Endothelial cell of umbilical vein (primary cell): ENCODE results near the gene RAB20. TPM values are rescaled to one million over a fixed set of nuclear protein-coding genes. Genes with fewer than 3 reads are reported as not detected.

Source experiments
- BruUV-seq: library from RNA; stranded (reverse); fragments of 400-500 nt; replicated peaks from 2 replicates; lab custom pipeline; 2021; lab: Mats Ljungman, UMichigan
- CTCF ChIA-PET: fragments of 300-600, 350-600 bp; sonication (Branson Sonifier 250); formaldehyde crosslinking; loops from one replicate; lab custom pipeline; 2021; ENCODE audit warnings: antibody characterized with exemption, inconsistent platforms; lab: Charles Lee
- POLR2A ChIA-PET: fragments of 300-600, 350-600 bp; sonication (Branson Sonifier 250); formaldehyde crosslinking; loops from one replicate; lab custom pipeline; 2021; ENCODE audit warnings: antibody characterized with exemption, inconsistent platforms; lab: Charles Lee
- DNase-seq: peaks from one replicate; pipeline ENCODE4 v3.0.0-alpha.2; 2011; ENCODE audit warnings: low read depth, low spot score
- FAIRE-seq: peaks from 2 replicates; lab custom pipeline; 2011; peaks lifted over from hg19 to GRCh38; lab: Jason Lieb, UNC
- H2AFZ ChIP-seq: 2 replicates; pipeline ENCODE4 v1.6.0; 2012; ENCODE audit warnings: low read depth, low read length, control low read depth, inconsistent platforms
- H3K27ac ChIP-seq: 2 replicates; pipeline ENCODE4 v1.5.1; 2011; ENCODE audit warnings: low read depth, mild to moderate bottlenecking, control low read depth, low read length, moderate library complexity; ENCODE audit not compliant: insufficient read depth
- H3K27me3 ChIP-seq, 2 experiments: 2 replicates each; pipeline versions ENCODE4 v1.6.0 to v1.6.1; 2011; ENCODE audit warnings: low read length in 2 of 2, mixed read lengths in 1 of 2; ENCODE audit not compliant: control insufficient read depth in 2 of 2, insufficient read depth in 2 of 2
- H3K36me3 ChIP-seq, 2 experiments: 2 replicates in 1 of 2; 3 replicates in 1 of 2; pipeline ENCODE4 v1.5.1; 2011; ENCODE audit warnings: low read length in 2 of 2, mild to moderate bottlenecking in 1 of 2, moderate library complexity in 1 of 2; ENCODE audit not compliant: control insufficient read depth in 2 of 2, insufficient read depth in 2 of 2; ENCODE audit errors: extremely low read depth in 1 of 2
- H3K4me1 ChIP-seq: 3 replicates; pipeline ENCODE4 v1.5.1; 2011; ENCODE audit warnings: mild to moderate bottlenecking, low read length; ENCODE audit not compliant: control insufficient read depth, insufficient read depth; ENCODE audit errors: extremely low read depth
- H3K4me2 ChIP-seq: 2 replicates; pipeline ENCODE4 v1.6.1; 2011; ENCODE audit warnings: low read length, control low read depth, mixed read lengths; ENCODE audit not compliant: insufficient read depth
- H3K4me3 ChIP-seq, 3 experiments: fragments of 200-600 bp in 1 of 3; sonication (generic), shearing (Covaris generic) in 1 of 3; replicated peaks in 1 of 3; 2 replicates each; pipeline ENCODE4 v1.5.1; 2011 to 2016; ENCODE audit warnings: control low read depth in 3 of 3, low read length in 3 of 3, mild to moderate bottlenecking in 2 of 3, inconsistent platforms in 1 of 3, low read depth in 1 of 3, moderate library complexity in 1 of 3; ENCODE audit not compliant: insufficient read depth in 1 of 3
- H3K79me2 ChIP-seq: 2 replicates; pipeline ENCODE4 v1.6.0; 2012; ENCODE audit warnings: low read length, inconsistent platforms; ENCODE audit not compliant: control insufficient read depth, insufficient read depth
- H3K9ac ChIP-seq: replicated peaks from 2 replicates; pipeline ENCODE3; 2011; ENCODE audit warnings: low read length, control low read depth; ENCODE audit not compliant: insufficient read depth; ENCODE audit errors: extremely low read depth
- H3K9me1 ChIP-seq: replicated peaks from 3 replicates; pipeline ENCODE4 v1.6.0; 2011; ENCODE audit warnings: mild to moderate bottlenecking, low read length; ENCODE audit not compliant: control insufficient read depth, insufficient read depth; ENCODE audit errors: extremely low read depth
- H3K9me3 ChIP-seq: replicated peaks from 2 replicates; pipeline ENCODE4 v1.5.1; 2012; ENCODE audit warnings: low read length, inconsistent platforms; ENCODE audit not compliant: control insufficient read depth, insufficient read depth
- H4K20me1 ChIP-seq: replicated peaks from 2 replicates; pipeline ENCODE3; 2011; ENCODE audit warnings: mild to moderate bottlenecking, low read length; ENCODE audit not compliant: control insufficient read depth, insufficient read depth; ENCODE audit errors: extremely low read depth
- CTCF ChIP-seq, 2 donors: IDR thresholded peaks; 1 replicate in 1 of 2; 2 replicates in 1 of 2; pipeline ENCODE4 v1.5.1; 2011; ENCODE audit warnings: low read length in 2 of 2, mild to moderate bottlenecking in 2 of 2, moderate library complexity in 2 of 2, control low read depth in 1 of 2, inconsistent platforms in 1 of 2, low read depth in 1 of 2; ENCODE audit not compliant: insufficient read depth in 1 of 2; ENCODE audit errors: extremely low read depth in 1 of 2
- FOS ChIP-seq: IDR thresholded peaks from 2 replicates; pipeline ENCODE4 v1.6.1; 2011; ENCODE audit warnings: mild to moderate bottlenecking, low read length, moderate library complexity, borderline replicate concordance; ENCODE audit not compliant: insufficient read depth
- GATA2 ChIP-seq: IDR thresholded peaks from 2 replicates; pipeline ENCODE4 v1.7.0; 2011; ENCODE audit warnings: low read depth, mild to moderate bottlenecking, moderate library complexity, mixed read lengths, low read length; ENCODE audit not compliant: insufficient read length, insufficient read depth
- MYC ChIP-seq: IDR thresholded peaks from one replicate; pipeline ENCODE4 v1.6.1; 2011; ENCODE audit warnings: mild to moderate bottlenecking, low read depth, low read length
- POLR2A ChIP-seq: IDR thresholded peaks from 2 replicates; pipeline ENCODE4 v1.6.1; 2012; ENCODE audit warnings: low read depth, mild to moderate bottlenecking, control low read depth, low read length
- POLR2AphosphoS5 ChIP-seq: IDR thresholded peaks from 2 replicates; pipeline ENCODE4 v1.6.1; 2012; ENCODE audit warnings: low read depth, mild to moderate bottlenecking, control low read depth, low read length, moderate library complexity; ENCODE audit not compliant: insufficient read depth
- dilution Hi-C: fragments of 300-500 bp; cut with MboI; formaldehyde crosslinking; loops from one replicate; pipeline ENCODE4 v1.15.0; 2019; ENCODE audit warnings: low sequenced_read_pairs; ENCODE audit not compliant: extremely low pct_ligation_motif_present
- intact Hi-C: fragments of 100-400 bp; cut with micrococcal nuclease; formaldehyde crosslinking; loops from one replicate; pipeline ENCODE4 v1.10.0; 2022
- polyA plus RNA-seq, 4 experiments: library from polyadenylated mRNA; depleted of rRNA in 3 of 4; stranded (reverse) in 3 of 4; unstranded in 1 of 4; fragments of >200 nt; gene quantifications; 2 replicates each; pipeline versions ENCODE4 v1.2.1 to v1.2.3, GENCODE V29; 2011 to 2012; ENCODE audit warnings: missing spikeins in 1 of 4
- total RNA-seq: library from RNA; stranded (reverse); gene quantifications from 2 replicates; pipeline ENCODE4 v1.2.3, GENCODE V29; 2021

Gene RAB20
- total and polyA plus RNA-seq, 2 donors (not counting 3 experiments of a cell fraction or from before 2014, with no cell fraction given), result 1.3 to 1.7 TPM

GRCh38 chr13:110486061-110486715 is 75.3 kb downstream of the RAB20 start:
- peaks cover 23 to 36% of the 10 kb centered on the region in 2 experiments for H3K36me3 ChIP-seq
- intact Hi-C loops, result no loop called here

More at GRCh38 chr13:110486061-110486715, 75.3 kb downstream of the RAB20 start:
- CTCF ChIA-PET, result interaction anchor here (1.3 kb wide), 1 partner anchor 14 kb away, joined by 3 read pairs; no protein-coding TSS in a partner anchor
- BruUV-seq, result no TSS peak
- Histone ChIP-seq H3K4me1 (no peaks in the 10 kb centered on the region), H2AFZ (no peak overlapping the region), H3K27me3 (no peaks in the 10 kb centered on the region), H3K9me3 (no peaks in the 10 kb centered on the region), H3K4me2 (no peak overlapping the region), H3K79me2 (no peaks in the 10 kb centered on the region), H4K20me1 (no peaks in the 10 kb centered on the region), H3K27ac (no peak overlapping the region), H3K4me3 (no peak overlapping the region), H3K9me1 (no peaks in the 10 kb centered on the region), H3K9ac (no peak overlapping the region)
- no peak for FAIRE-seq
- dilution Hi-C loops, result no loop called here
- no peak for TF ChIP-seq MYC
- no peak for TF ChIP-seq POLR2AphosphoS5
- TF ChIP-seq POLR2A, result no peak
- no peak for TF ChIP-seq GATA2
- TF ChIP-seq CTCF (IDR thresholded peaks at IDR 0.05; ENCODE audit: extremely low read depth in 1 of 2, insufficient read depth in 1 of 2, low read depth in 1 of 2, low read length in 2 of 2), result no peak
- no peak for TF ChIP-seq FOS
- no peak for DNase-seq
- POLR2A ChIA-PET, result no interaction called here
